ENCODE data around the gene XAGE1B. TPM values are rescaled to one million over a fixed set of nuclear protein-coding genes. Genes with fewer than 3 reads are reported as not detected.
"Not testable (repeated sequence)": the region's sequence is repeated elsewhere in the genome, so short reads cannot be mapped to it uniquely, and the experiment has no call there.

Gene XAGE1B
- total RNA-seq, 2 donors from 2014 or later, result not detected

GRCh38 chrX:52504551-52504950 lies 12.3 kb downstream of the XAGE1B start:
- Histone ChIP-seq H3K27me3 (peaks cover 4% of the 10 kb centered on the region), H3K9me3 (no peaks in the 10 kb centered on the region), H3K4me1 (no peaks in the 10 kb centered on the region), H3K27ac (no peak overlapping the region), H3K4me3 (no peak overlapping the region), H3K9ac (ENCODE audit: low read depth in 2 of 2, low read length in 2 of 2) (no peak overlapping the region), H3K36me3 (no peaks in the 10 kb centered on the region)
- DNase-seq, result no peak
- intact Hi-C loops (cut with DNase I), result no loop called here
- TF ChIP-seq, protein P1, sequence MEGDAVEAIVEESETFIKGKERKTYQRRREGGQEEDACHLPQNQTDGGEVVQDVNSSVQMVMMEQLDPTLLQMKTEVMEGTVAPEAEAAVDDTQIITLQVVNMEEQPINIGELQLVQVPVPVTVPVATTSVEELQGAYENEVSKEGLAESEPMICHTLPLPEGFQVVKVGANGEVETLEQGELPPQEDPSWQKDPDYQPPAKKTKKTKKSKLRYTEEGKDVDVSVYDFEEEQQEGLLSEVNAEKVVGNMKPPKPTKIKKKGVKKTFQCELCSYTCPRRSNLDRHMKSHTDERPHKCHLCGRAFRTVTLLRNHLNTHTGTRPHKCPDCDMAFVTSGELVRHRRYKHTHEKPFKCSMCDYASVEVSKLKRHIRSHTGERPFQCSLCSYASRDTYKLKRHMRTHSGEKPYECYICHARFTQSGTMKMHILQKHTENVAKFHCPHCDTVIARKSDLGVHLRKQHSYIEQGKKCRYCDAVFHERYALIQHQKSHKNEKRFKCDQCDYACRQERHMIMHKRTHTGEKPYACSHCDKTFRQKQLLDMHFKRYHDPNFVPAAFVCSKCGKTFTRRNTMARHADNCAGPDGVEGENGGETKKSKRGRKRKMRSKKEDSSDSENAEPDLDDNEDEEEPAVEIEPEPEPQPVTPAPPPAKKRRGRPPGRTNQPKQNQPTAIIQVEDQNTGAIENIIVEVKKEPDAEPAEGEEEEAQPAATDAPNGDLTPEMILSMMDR (IDR thresholded peaks at IDR 0.05), result no peak

- H3K4me1 ChIP-seq; H3K27me3 ChIP-seq; H3K9ac ChIP-seq (ENCODE audit: low read depth in 2 of 2, low read length in 2 of 2); DNase-seq; H3K4me3 ChIP-seq; H3K27ac ChIP-seq; H3K36me3 ChIP-seq; H3K9me3 ChIP-seq; intact Hi-C loops (cut with DNase I): not testable (repeated sequence)
Observed at GRCh38 chrX:52501362-52501761, 15.5 kb downstream of the XAGE1B start.

DNA sequence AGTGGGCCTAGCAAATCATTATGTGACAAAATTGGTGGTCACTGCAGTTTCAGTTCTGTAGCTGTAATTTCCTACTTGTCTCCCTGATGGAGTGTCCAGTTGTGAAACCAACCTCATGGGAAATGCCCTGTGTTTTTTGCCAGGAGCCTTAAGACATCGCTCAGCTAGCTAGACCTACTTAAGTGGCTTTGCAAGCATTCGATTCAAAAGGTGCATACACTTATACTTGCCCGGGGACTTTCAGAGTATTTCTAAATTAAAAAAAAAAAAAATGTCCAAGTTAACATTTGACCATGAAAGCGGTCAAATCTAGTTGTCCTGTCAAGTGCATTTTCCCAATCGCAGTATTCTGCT lies 20.5 kb downstream of the XAGE1B start:
- H3K27me3 ChIP-seq; H3K4me1 ChIP-seq; H3K27ac ChIP-seq; H3K4me3 ChIP-seq; DNase-seq; H3K9me3 ChIP-seq; H3K9ac ChIP-seq (ENCODE audit: low read depth in 2 of 2, low read length in 2 of 2); intact Hi-C loops (cut with DNase I); H3K36me3 ChIP-seq: not testable (repeated sequence)

GRCh38 chrX:52495545-52496418 lies 21.1 kb downstream of the XAGE1B start, which contains the start of gene XAGE1A:
TSS of gene XAGE1A (plus strand) at chrX:52495808. CDS start at chrX:52497362, 1,554 bp downstream.
- H3K9ac ChIP-seq (ENCODE audit: low read depth in 2 of 2, low read length in 2 of 2); H3K4me3 ChIP-seq; H3K27ac ChIP-seq; H3K36me3 ChIP-seq; H3K27me3 ChIP-seq; intact Hi-C loops (cut with DNase I); DNase-seq; H3K4me1 ChIP-seq; H3K9me3 ChIP-seq: not testable (repeated sequence)

DNA sequence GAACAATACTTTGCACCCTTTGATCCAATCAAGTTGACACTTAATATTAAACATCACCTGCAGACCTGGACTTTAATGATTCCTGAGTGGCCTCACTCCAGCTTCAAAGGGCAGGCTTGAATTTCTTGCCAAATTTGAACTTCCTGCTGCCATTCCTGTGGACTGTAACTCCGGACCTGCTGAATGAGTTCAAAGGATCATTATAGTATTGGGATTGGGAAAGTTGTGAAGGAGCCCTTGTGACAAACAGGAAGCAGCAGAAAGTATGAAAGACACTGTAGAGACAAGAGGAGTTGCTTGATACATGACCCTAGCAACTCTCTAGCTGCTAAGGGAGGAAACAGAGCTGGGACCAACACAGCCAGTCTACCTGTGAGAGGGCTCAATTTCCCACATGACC lies 45.6 kb downstream of the XAGE1B start:
- DNase-seq; H3K9ac ChIP-seq (ENCODE audit: low read depth in 2 of 2, low read length in 2 of 2); H3K27ac ChIP-seq; intact Hi-C loops (cut with DNase I); H3K4me1 ChIP-seq; H3K27me3 ChIP-seq; H3K4me3 ChIP-seq; H3K9me3 ChIP-seq; H3K36me3 ChIP-seq: not testable (repeated sequence)

Other genes starting within 250 kb of the XAGE1B start
- gene XAGE2, start 148.0 kb downstream of the XAGE1B start, total RNA-seq, result not detected
- not detected for gene XAGE1A, start 21.3 kb downstream of the XAGE1B start, total RNA-seq
- gene SSX7, start 137.8 kb upstream of the XAGE1B start, total RNA-seq, result not detected
- not detected for gene SSX2, start 190.1 kb upstream of the XAGE1B start, total RNA-seq
- not detected for gene SSX2B, start 234.2 kb upstream of the XAGE1B start, total RNA-seq

Data from colonic mucosa (tissue), 4 donors.